Body of pancreas (tissue), 4 donors: ENCODE measurements around the gene TMEM95.

Experiments used
- POLR2A ChIP-seq, 3 donors: fragments of 450-650 bp; IDR thresholded peaks; one replicate each; pipeline ENCODE4 v1.6.1; 2016; ENCODE audit warnings: antibody characterized with exemption in 3 of 3, mild to moderate bottlenecking in 2 of 3
- TF ChIP-seq, protein P1 (sequence below), 7 experiments: fragments of 450-650 bp in 4 of 7; fragments of 200-600 bp in 3 of 7; sonication (generic) in 3 of 7; IDR thresholded peaks; one replicate each; pipeline ENCODE4 v1.5.1; 2016 to 2019; ENCODE audit warnings: antibody characterized with exemption in 7 of 7

DNA sequence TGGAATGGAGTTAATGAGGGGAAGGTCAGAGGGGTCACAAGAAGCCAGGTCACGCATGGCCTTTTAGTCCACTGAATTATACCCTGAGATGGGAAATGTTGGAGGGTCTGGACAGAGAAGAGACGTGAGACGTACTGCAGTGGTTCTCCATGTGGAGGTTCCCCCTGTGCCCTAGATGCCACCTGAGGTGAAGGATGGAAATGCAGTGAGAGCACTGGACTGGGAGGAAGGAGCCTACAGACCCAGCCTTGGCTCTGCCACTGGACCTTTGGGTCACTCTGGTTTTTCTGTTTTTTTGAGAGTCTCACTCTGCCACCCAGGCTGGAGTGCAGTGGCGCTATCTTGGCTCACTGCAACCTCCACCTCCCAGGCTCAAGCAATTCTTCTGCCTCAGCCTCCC is 41.2 kb downstream of the TMEM95 start:
- TF ChIP-seq, protein P1, sequence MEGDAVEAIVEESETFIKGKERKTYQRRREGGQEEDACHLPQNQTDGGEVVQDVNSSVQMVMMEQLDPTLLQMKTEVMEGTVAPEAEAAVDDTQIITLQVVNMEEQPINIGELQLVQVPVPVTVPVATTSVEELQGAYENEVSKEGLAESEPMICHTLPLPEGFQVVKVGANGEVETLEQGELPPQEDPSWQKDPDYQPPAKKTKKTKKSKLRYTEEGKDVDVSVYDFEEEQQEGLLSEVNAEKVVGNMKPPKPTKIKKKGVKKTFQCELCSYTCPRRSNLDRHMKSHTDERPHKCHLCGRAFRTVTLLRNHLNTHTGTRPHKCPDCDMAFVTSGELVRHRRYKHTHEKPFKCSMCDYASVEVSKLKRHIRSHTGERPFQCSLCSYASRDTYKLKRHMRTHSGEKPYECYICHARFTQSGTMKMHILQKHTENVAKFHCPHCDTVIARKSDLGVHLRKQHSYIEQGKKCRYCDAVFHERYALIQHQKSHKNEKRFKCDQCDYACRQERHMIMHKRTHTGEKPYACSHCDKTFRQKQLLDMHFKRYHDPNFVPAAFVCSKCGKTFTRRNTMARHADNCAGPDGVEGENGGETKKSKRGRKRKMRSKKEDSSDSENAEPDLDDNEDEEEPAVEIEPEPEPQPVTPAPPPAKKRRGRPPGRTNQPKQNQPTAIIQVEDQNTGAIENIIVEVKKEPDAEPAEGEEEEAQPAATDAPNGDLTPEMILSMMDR (IDR thresholded peaks at IDR 0.05) = no peak
- no peak for TF ChIP-seq POLR2A (IDR thresholded peaks at IDR 0.05)
